T47D (cell line): ENCODE measurements around the gene AKAP12.

ENCODE experiments used
- DNase-seq, 2 experiments: peaks; one replicate each; pipeline versions ENCODE4 v3.0.0 to v3.0.0-alpha.2; 2011 to 2012; ENCODE audit warnings: low read depth in 1 of 2, low spot score in 1 of 2
- JUND ChIP-seq: IDR thresholded peaks from 2 replicates; pipeline ENCODE4 v1.6.1; 2012; ENCODE audit warnings: low read depth
- in situ Hi-C: cut with HindIII; loops from 2 replicates; pipeline ENCODE4 v1.10.0; 2016; ENCODE audit warnings: low sequenced_read_pairs, low pct_unique_long_range_greater_than_20kb

The AKAP12 gene

GRCh38 chr6:151269321-151269995 lies 29.7 kb downstream of the AKAP12 start:
- no peak for DNase-seq
- in situ Hi-C loops: no loop called here
- no peak for TF ChIP-seq JUND

GRCh38 chr6:151275121-151275520 lies 35.4 kb downstream of the AKAP12 start:
- in situ Hi-C loops: no loop called here
- TF ChIP-seq JUND: no peak
- DNase-seq: no peak

- DNase-seq: no peak
- TF ChIP-seq JUND: no peak
- in situ Hi-C loops: no loop called here
Measured at GRCh38 chr6:151275566-151275965, 35.8 kb downstream of the AKAP12 start.

- in situ Hi-C loops: no loop called here
- TF ChIP-seq JUND: no peak
- DNase-seq: peak in 1 of 2 experiments; percentile 9
Measured at GRCh38 chr6:151276112-151276740, 36.5 kb downstream of the AKAP12 start.

GRCh38 chr6:151279891-151280290 lies 40.1 kb downstream of the AKAP12 start:
- no peak for DNase-seq
- TF ChIP-seq JUND: no peak
- in situ Hi-C loops: no loop called here

GRCh38 chr6:151280859-151281258 lies 41.1 kb downstream of the AKAP12 start:
- no peak for DNase-seq
- no peak for TF ChIP-seq JUND
- in situ Hi-C loops: no loop called here

GRCh38 chr6:151284012-151284411 lies 44.2 kb downstream of the AKAP12 start:
- TF ChIP-seq JUND: no peak
- DNase-seq: no peak
- in situ Hi-C loops: no loop called here

GRCh38 chr6:151284548-151285017 lies 44.8 kb downstream of the AKAP12 start:
- in situ Hi-C loops: no loop called here
- no peak for DNase-seq

GRCh38 chr6:151285122-151285521 lies 45.4 kb downstream of the AKAP12 start:
- in situ Hi-C loops: no loop called here
- no peak for DNase-seq
- no peak for TF ChIP-seq JUND

More at GRCh38 chr6:151284548-151285017, 44.8 kb downstream of the AKAP12 start:
- no peak for TF ChIP-seq JUND

GRCh38 chr6:151286214-151286613 lies 46.4 kb downstream of the AKAP12 start:
- no peak for DNase-seq
- TF ChIP-seq JUND: no peak
- in situ Hi-C loops: no loop called here

GRCh38 chr6:151288712-151289398 lies 49.1 kb downstream of the AKAP12 start:
- in situ Hi-C loops: no loop called here
- TF ChIP-seq JUND: no peak
- DNase-seq: no peak

GRCh38 chr6:151289399-151290007 lies 49.7 kb downstream of the AKAP12 start:
- DNase-seq: no peak
- in situ Hi-C loops: no loop called here
- TF ChIP-seq JUND: no peak
